Measurements from ENCODE around the gene TMEM271.

DNA sequence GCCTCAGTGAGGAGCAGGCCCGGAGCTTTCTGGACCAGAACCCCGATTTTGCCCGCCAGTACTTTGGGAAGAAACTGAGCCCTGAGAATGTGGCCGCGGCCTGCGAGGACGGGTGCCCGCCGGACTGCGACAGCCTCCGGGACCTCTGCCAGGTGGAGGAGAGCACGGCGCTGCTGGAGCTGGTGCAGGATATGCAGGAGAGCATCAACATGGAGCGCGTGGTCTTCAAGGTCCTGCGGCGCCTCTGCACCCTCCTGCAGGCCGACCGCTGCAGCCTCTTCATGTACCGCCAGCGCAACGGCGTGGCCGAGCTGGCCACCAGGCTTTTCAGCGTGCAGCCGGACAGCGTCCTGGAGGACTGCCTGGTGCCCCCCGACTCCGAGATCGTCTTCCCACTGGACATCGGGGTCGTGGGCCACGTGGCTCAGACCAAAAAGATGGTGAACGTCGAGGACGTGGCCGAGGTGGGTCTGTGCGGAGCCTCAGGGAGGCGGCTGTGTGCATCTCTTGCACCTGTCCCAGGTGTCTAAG is 49.6 kb upstream of the TMEM271 start:
- TF ChIP-seq FOXM1 (IDR thresholded peaks at IDR 0.05; ENCODE audit: borderline replicate concordance), result no peak
- TF ChIP-seq ARNT (IDR thresholded peaks at IDR 0.05), result no peak
- no peak for TF ChIP-seq TARDBP (IDR thresholded peaks at IDR 0.05)
- TF ChIP-seq SP1 (IDR thresholded peaks at IDR 0.05), result no peak
- TF ChIP-seq SUZ12 (IDR thresholded peaks at IDR 0.05), result no peak
- no peak for TF ChIP-seq FOXK2 (IDR thresholded peaks at IDR 0.05)
- TF ChIP-seq, protein P1, sequence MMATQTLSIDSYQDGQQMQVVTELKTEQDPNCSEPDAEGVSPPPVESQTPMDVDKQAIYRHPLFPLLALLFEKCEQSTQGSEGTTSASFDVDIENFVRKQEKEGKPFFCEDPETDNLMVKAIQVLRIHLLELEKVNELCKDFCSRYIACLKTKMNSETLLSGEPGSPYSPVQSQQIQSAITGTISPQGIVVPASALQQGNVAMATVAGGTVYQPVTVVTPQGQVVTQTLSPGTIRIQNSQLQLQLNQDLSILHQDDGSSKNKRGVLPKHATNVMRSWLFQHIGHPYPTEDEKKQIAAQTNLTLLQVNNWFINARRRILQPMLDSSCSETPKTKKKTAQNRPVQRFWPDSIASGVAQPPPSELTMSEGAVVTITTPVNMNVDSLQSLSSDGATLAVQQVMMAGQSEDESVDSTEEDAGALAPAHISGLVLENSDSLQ (IDR thresholded peaks at IDR 0.05), result no peak
- TF ChIP-seq L3MBTL2 (conservative IDR thresholded peaks at IDR 0.05), result no peak
- TF ChIP-seq FOXA1 (IDR thresholded peaks at IDR 0.05), result no peak
- no peak for TF ChIP-seq BHLHE40 (IDR thresholded peaks at IDR 0.05; ENCODE audit: borderline replicate concordance)
- no peak for TF ChIP-seq CTBP1 (IDR thresholded peaks at IDR 0.05; ENCODE audit: borderline replicate concordance)
- no peak for TF ChIP-seq ZNF384 (IDR thresholded peaks at IDR 0.05)
- TF ChIP-seq LEF1 (IDR thresholded peaks at IDR 0.05; ENCODE audit: borderline replicate concordance), result no peak
